Lower lobe of right lung (tissue), 2 donors: ENCODE results near the gene TLL2. TPM values are rescaled to one million over a fixed set of nuclear protein-coding genes. Genes with fewer than 3 reads are reported as not detected.
A peak's percentile ranks its signal among the peaks of the same experiment; 100 is the strongest.

Experiments
- ATAC-seq, 2 donors: fragments of 200-7000 bp; cut with Tn5 transposase; one replicate each; pipeline ENCODE4 v1.9.1; 2020 to 2022; ENCODE audit warnings: mild to moderate bottlenecking in 2 of 2, moderate library complexity in 2 of 2
- DNase-seq: peaks from one replicate; pipeline ENCODE4 v3.0.0-alpha.2; 2020
- H3K27ac ChIP-seq: fragments of 200-600 bp; one replicate; pipeline ENCODE4 v1.8.0; 2022
- H3K27me3 ChIP-seq: fragments of 200-600 bp; one replicate; pipeline ENCODE4 v1.8.0; 2022; ENCODE audit warnings: low read depth
- H3K36me3 ChIP-seq: fragments of 200-600 bp; one replicate; pipeline ENCODE4 v1.8.0; 2022; ENCODE audit warnings: mild to moderate bottlenecking
- H3K4me1 ChIP-seq: fragments of 200-600 bp; one replicate; pipeline ENCODE4 v1.8.0; 2022
- H3K4me3 ChIP-seq: fragments of 200-600 bp; one replicate; pipeline ENCODE4 v1.8.0; 2022; ENCODE audit warnings: mild to moderate bottlenecking
- H3K9me3 ChIP-seq: fragments of 200-600 bp; one replicate; pipeline ENCODE4 v1.8.0; 2022
- intact Hi-C: fragments of 100-400 bp; cut with DNase I; formaldehyde crosslinking; loops from one replicate; pipeline ENCODE4 v1.11.0; 2022
- total RNA-seq: library from RNA; stranded (reverse); fragmentation: NEBNext Ultra II Directional; extraction: Animal tissue kit (Norgen Biotek cat#: 25700); gene quantifications from one replicate; pipeline ENCODE4 v1.2.1, GENCODE V29; 2021
- TF ChIP-seq, protein P1 (sequence below): fragments of 200-600 bp; IDR thresholded peaks from one replicate; pipeline ENCODE4 v1.8.0; 2022; ENCODE audit warnings: antibody characterized with exemption, mild to moderate bottlenecking
- donor health status: DM: no; HTN: yes; CAD: no; lungs with severe emphysema.

Gene TLL2
- total RNA-seq, 1 donor from 2014 or later, result not detected

- no peak for ATAC-seq
- H3K27me3 ChIP-seq, result no peaks in the 10 kb centered on the region
- no peak overlapping the region for H3K27ac ChIP-seq
- TF ChIP-seq, protein P1, sequence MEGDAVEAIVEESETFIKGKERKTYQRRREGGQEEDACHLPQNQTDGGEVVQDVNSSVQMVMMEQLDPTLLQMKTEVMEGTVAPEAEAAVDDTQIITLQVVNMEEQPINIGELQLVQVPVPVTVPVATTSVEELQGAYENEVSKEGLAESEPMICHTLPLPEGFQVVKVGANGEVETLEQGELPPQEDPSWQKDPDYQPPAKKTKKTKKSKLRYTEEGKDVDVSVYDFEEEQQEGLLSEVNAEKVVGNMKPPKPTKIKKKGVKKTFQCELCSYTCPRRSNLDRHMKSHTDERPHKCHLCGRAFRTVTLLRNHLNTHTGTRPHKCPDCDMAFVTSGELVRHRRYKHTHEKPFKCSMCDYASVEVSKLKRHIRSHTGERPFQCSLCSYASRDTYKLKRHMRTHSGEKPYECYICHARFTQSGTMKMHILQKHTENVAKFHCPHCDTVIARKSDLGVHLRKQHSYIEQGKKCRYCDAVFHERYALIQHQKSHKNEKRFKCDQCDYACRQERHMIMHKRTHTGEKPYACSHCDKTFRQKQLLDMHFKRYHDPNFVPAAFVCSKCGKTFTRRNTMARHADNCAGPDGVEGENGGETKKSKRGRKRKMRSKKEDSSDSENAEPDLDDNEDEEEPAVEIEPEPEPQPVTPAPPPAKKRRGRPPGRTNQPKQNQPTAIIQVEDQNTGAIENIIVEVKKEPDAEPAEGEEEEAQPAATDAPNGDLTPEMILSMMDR, result no peak
- H3K36me3 ChIP-seq, result no peaks in the 10 kb centered on the region
- H3K4me3 ChIP-seq, result no peak overlapping the region
- DNase-seq, result no peak
- H3K4me1 ChIP-seq, result no peaks in the 10 kb centered on the region
- intact Hi-C loops, result no loop called here
- H3K9me3 ChIP-seq, result no peaks in the 10 kb centered on the region
These were observed 61.1 kb downstream of the TLL2 start for GRCh38 chr10:96452494-96453153.

GRCh38 chr10:96450529-96451207 lies 63.1 kb downstream of the TLL2 start:
- no peak overlapping the region for H3K4me3 ChIP-seq
- H3K27me3 ChIP-seq, result peaks cover 4% of the 10 kb centered on the region
- ATAC-seq, result no peak
- H3K27ac ChIP-seq, result no peak overlapping the region
- intact Hi-C loops, result no loop called here
- no peaks in the 10 kb centered on the region for H3K36me3 ChIP-seq
- no peak for DNase-seq
- TF ChIP-seq, protein P1, result no peak
- no peaks in the 10 kb centered on the region for H3K4me1 ChIP-seq
- H3K9me3 ChIP-seq, result no peaks in the 10 kb centered on the region

- ATAC-seq (no peak), DNase-seq (no peak)
- intact Hi-C loops, result no loop called here
- Histone ChIP-seq H3K36me3 (no peaks in the 10 kb centered on the region), H3K27me3 (peaks cover 4% of the 10 kb centered on the region), H3K27ac (no peak overlapping the region), H3K9me3 (no peaks in the 10 kb centered on the region), H3K4me1 (no peaks in the 10 kb centered on the region), H3K4me3 (no peak overlapping the region)
- TF ChIP-seq, protein P1, result no peak
These were observed 65.2 kb downstream of the TLL2 start for GRCh38 chr10:96448558-96448957.

- DNase-seq, result no peak
- no peaks in the 10 kb centered on the region for H3K36me3 ChIP-seq
- no peaks in the 10 kb centered on the region for H3K4me1 ChIP-seq
- peaks cover 4% of the 10 kb centered on the region for H3K27me3 ChIP-seq
- H3K4me3 ChIP-seq, result no peak overlapping the region
- H3K9me3 ChIP-seq, result no peaks in the 10 kb centered on the region
- TF ChIP-seq, protein P1, result no peak
- no peak overlapping the region for H3K27ac ChIP-seq
- peak; percentile 37 to 39 for ATAC-seq
- intact Hi-C loops, result no loop called here
These were observed 65.7 kb downstream of the TLL2 start for GRCh38 chr10:96448021-96448457.

DNA sequence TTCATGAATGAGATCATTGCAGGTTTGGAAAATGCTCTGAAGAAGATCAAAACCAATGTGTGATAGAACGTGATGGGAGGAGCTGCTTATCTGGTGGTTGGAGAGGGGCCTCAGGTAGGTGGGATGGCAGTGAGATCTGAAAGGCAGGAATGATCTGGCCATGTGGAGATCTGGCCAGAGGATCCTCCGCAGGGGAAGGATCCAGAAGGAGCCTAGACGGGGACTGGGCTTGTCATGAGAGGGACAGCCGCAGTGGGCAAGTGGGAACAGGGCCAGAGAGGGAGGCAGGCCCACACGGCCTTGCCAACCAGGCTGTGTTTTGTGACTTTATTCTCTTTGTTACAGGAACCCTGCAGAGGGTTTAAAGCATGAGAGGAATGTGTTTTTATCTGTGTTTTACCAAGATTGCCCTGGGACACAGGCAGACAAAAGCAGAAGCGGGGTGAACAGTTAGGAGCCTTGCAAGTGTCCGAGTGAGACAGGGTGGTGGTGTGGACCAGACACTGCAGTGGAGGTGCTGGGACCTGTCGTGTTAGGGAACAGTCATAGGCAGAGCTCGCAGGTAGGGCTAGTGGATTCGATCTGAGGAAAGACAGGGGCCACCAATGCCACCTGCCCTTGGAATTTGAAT lies 66.6 kb downstream of the TLL2 start:
- no peak for DNase-seq
- H3K4me1 ChIP-seq, result no peaks in the 10 kb centered on the region
- no peaks in the 10 kb centered on the region for H3K36me3 ChIP-seq
- no peak overlapping the region for H3K27ac ChIP-seq
- H3K4me3 ChIP-seq, result no peak overlapping the region
- H3K9me3 ChIP-seq, result no peaks in the 10 kb centered on the region
- no peak for ATAC-seq
- intact Hi-C loops, result no loop called here
- TF ChIP-seq, protein P1, result no peak
- peaks cover 4% of the 10 kb centered on the region for H3K27me3 ChIP-seq
